Suprapubic skin (tissue), 4 donors: Measurements from ENCODE around the gene STPG3.

Source experiments
- POLR2A ChIP-seq, 2 donors: fragments of 450-650 bp; IDR thresholded peaks; one replicate each; pipeline ENCODE4 v1.6.1; 2017; ENCODE audit warnings: antibody characterized with exemption in 2 of 2, mild to moderate bottlenecking in 2 of 2, moderate library complexity in 2 of 2
- POLR2AphosphoS5 ChIP-seq, 3 donors: sonication (generic); formaldehyde crosslinking; IDR thresholded peaks; one replicate each; pipeline ENCODE4 v1.6.1; 2017; ENCODE audit warnings: antibody characterized with exemption in 3 of 3
- TF ChIP-seq, protein P1 (sequence below), 2 donors: fragments of 200-600 bp in 1 of 2; fragments of 450-650 bp in 1 of 2; sonication (generic) in 1 of 2; IDR thresholded peaks; one replicate each; pipeline ENCODE4 v1.5.1; 2016 to 2019; ENCODE audit warnings: antibody characterized with exemption in 2 of 2, mild to moderate bottlenecking in 1 of 2, moderate library complexity in 1 of 2

DNA sequence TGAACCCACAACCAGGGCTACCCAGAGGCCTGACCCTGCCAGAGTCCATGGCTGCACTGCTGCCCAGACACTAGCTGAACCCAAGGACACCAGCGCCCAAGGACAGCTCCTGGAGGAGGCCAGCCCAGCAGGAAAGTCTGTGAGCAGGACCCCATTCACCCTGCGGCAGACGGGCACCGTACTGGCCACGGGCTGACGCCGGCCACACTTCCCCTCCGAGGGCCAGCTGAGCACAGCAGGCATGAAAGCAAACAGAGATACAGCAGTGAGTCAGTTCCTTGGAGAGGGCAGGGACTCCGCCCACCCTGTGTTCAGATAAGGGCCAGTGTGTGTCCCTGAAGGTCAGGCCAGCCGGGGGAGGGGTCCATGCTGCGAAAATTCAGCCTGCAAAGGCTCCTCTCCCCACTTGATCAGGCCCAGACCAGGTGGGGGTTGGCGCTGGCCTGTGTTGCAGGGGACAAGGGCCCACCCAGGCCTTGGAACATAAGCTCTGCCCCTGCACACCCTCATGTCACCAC, 32.3 kb upstream of the STPG3 start:
- TF ChIP-seq, protein P1, sequence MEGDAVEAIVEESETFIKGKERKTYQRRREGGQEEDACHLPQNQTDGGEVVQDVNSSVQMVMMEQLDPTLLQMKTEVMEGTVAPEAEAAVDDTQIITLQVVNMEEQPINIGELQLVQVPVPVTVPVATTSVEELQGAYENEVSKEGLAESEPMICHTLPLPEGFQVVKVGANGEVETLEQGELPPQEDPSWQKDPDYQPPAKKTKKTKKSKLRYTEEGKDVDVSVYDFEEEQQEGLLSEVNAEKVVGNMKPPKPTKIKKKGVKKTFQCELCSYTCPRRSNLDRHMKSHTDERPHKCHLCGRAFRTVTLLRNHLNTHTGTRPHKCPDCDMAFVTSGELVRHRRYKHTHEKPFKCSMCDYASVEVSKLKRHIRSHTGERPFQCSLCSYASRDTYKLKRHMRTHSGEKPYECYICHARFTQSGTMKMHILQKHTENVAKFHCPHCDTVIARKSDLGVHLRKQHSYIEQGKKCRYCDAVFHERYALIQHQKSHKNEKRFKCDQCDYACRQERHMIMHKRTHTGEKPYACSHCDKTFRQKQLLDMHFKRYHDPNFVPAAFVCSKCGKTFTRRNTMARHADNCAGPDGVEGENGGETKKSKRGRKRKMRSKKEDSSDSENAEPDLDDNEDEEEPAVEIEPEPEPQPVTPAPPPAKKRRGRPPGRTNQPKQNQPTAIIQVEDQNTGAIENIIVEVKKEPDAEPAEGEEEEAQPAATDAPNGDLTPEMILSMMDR (IDR thresholded peaks at IDR 0.05): no peak
- TF ChIP-seq POLR2A (IDR thresholded peaks at IDR 0.05) (no peak), POLR2AphosphoS5 (IDR thresholded peaks at IDR 0.05) (no peak)
